ENCODE measurements around the gene GNPAT.

GNPAT gene

DNA sequence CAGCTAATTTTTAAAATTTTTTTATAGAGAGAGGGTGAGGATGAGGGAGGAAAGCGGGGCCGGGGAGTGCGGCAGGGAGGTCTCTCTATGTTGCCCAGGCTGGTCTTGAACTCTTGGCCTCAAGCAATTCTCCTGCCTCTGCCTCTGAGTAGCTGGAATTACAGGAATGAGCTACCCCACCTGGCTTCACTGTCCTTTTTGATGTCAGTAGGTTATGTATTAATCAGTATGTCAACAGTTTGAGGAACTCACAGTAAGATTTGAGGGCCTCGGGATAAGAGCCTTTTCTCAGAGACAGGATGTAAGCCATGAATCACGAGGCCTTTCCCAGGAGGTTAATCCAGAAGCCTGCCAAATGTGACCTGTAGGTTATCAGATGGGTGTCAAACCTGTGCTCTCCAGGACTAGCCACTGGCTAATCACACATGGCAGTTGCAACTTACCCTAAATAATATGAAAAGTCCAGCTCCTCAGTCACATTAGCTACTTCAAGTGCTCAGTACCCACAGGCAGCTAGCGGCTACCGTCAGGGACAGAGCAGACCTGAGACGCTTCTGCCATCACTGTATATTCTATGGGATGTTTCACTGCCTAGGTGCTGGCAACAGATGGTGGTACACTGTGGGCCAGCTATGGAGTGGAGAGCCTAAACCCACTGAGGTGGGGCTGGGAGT is 46.0 kb upstream of the GNPAT start:
- no peaks in the 10 kb centered on the region for H4K20me1 ChIP-seq (ENCODE audit: insufficient read depth)
- H3K4me3 ChIP-seq (IDR thresholded peaks at IDR 0.05; ENCODE audit: insufficient read depth, low read depth, low read length) = no peak overlapping the region
- no peaks in the 10 kb centered on the region for H3K36me3 ChIP-seq (ENCODE audit: insufficient read depth)
- no peaks in the 10 kb centered on the region for H3K79me2 ChIP-seq (ENCODE audit: insufficient read depth, low read depth)
- no peak for TF ChIP-seq CTCF (conservative IDR thresholded peaks at IDR 0.05; ENCODE audit: low read depth, low read length)
- no peak overlapping the region for H3K4me2 ChIP-seq
- H3K27me3 ChIP-seq (ENCODE audit: insufficient read depth, low read depth) = no peaks in the 10 kb centered on the region
- H3K9ac ChIP-seq = no peak overlapping the region
- no peak overlapping the region for H3K27ac ChIP-seq
- no peaks in the 10 kb centered on the region for H3K4me1 ChIP-seq (ENCODE audit: low read depth, poor library complexity, severe bottlenecking)
- H2AFZ ChIP-seq (ENCODE audit: low read depth) = no peak overlapping the region

- no peak overlapping the region for H3K4me2 ChIP-seq
- no peak overlapping the region for H3K9ac ChIP-seq
- no peaks in the 10 kb centered on the region for H3K79me2 ChIP-seq (ENCODE audit: insufficient read depth, low read depth)
- no peak overlapping the region for H3K4me3 ChIP-seq (IDR thresholded peaks at IDR 0.05; ENCODE audit: insufficient read depth, low read depth, low read length)
- no peak overlapping the region for H2AFZ ChIP-seq (ENCODE audit: low read depth)
- H3K27ac ChIP-seq = no peak overlapping the region
- no peaks in the 10 kb centered on the region for H3K36me3 ChIP-seq (ENCODE audit: insufficient read depth)
- no peaks in the 10 kb centered on the region for H3K4me1 ChIP-seq (ENCODE audit: low read depth, poor library complexity, severe bottlenecking)
- no peak for TF ChIP-seq CTCF (conservative IDR thresholded peaks at IDR 0.05; ENCODE audit: low read depth, low read length)
- no peaks in the 10 kb centered on the region for H3K27me3 ChIP-seq (ENCODE audit: insufficient read depth, low read depth)
- H4K20me1 ChIP-seq (ENCODE audit: insufficient read depth) = no peaks in the 10 kb centered on the region
Observed at GRCh38 chr1:231196307-231196706, 44.7 kb upstream of the GNPAT start.

DNA sequence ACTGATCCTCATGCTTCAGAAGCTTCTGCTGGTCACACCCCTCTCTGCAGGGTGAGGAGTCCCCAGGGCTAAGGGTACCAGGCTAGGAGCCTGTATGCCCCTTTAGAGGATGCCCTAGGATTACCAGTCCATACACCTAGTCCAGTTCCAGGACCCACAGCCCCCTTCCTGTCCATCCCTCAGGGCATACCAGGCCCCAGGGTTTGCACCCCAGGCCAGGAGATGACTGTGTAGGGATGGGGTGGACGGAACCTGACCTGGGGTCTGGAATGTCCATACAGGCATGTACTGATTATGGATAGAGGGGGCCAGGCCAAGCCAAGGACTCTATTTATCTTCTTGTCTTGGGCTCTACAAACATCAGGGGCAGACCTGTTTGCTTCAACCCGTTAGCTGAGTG is 44.3 kb upstream of the GNPAT start:
- Histone ChIP-seq H3K4me1 (ENCODE audit: low read depth, poor library complexity, severe bottlenecking) (no peaks in the 10 kb centered on the region), H3K9ac (no peak overlapping the region)
- TF ChIP-seq CTCF (conservative IDR thresholded peaks at IDR 0.05; ENCODE audit: low read depth, low read length) = no peak

DNA sequence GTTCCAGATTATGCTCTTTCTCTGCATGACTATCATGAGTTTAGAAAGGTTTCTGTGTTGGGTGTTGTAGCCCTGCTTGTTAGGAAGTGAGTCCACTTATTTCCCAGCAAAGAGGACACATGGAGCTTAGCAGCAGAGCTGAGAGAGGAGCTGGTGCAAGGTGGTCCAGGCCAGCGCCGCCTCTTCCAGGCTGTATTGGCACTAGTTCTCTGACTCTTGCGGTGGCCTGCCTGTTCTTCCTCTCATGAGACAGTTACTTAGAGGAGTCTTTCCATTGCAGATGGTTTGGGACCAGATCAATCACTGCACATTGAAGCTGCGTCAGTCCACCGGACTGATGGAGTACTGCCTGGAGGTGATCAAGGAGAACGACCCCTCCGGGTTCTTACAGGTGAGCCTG is 41.1 kb upstream of the GNPAT start:
- no peak overlapping the region for H3K9ac ChIP-seq
- no peak for TF ChIP-seq CTCF (conservative IDR thresholded peaks at IDR 0.05; ENCODE audit: low read depth, low read length)
- no peaks in the 10 kb centered on the region for H3K4me1 ChIP-seq (ENCODE audit: low read depth, poor library complexity, severe bottlenecking)
- no peaks in the 10 kb centered on the region for H4K20me1 ChIP-seq (ENCODE audit: insufficient read depth)
- no peak overlapping the region for H3K27ac ChIP-seq
- no peaks in the 10 kb centered on the region for H3K36me3 ChIP-seq (ENCODE audit: insufficient read depth)
- H3K4me2 ChIP-seq = no peak overlapping the region
- H3K4me3 ChIP-seq (IDR thresholded peaks at IDR 0.05; ENCODE audit: insufficient read depth, low read depth, low read length) = no peak overlapping the region
- no peaks in the 10 kb centered on the region for H3K27me3 ChIP-seq (ENCODE audit: insufficient read depth, low read depth)
- no peak overlapping the region for H2AFZ ChIP-seq (ENCODE audit: low read depth)
- no peaks in the 10 kb centered on the region for H3K79me2 ChIP-seq (ENCODE audit: insufficient read depth, low read depth)

More for the DNA sequence above, 44.3 kb upstream of the GNPAT start:
- no peaks in the 10 kb centered on the region for H3K36me3 ChIP-seq (ENCODE audit: insufficient read depth)
- H3K4me3 ChIP-seq (IDR thresholded peaks at IDR 0.05; ENCODE audit: insufficient read depth, low read depth, low read length) = no peak overlapping the region
- H3K79me2 ChIP-seq (ENCODE audit: insufficient read depth, low read depth) = no peaks in the 10 kb centered on the region
- H3K27me3 ChIP-seq (ENCODE audit: insufficient read depth, low read depth) = no peaks in the 10 kb centered on the region
- no peak overlapping the region for H2AFZ ChIP-seq (ENCODE audit: low read depth)
- H3K27ac ChIP-seq = no peak overlapping the region
- no peak overlapping the region for H3K4me2 ChIP-seq
- no peaks in the 10 kb centered on the region for H4K20me1 ChIP-seq (ENCODE audit: insufficient read depth)
